HEK293 (cell line): Measurements from ENCODE around the gene CYTL1.

Source experiments
- CTCF ChIA-PET: fragments of 350-600 bp; formaldehyde crosslinking; extraction: SDS; loops from one replicate; lab custom pipeline; 2021; ENCODE audit warnings: antibody characterized with exemption; lab: Yijun Ruan, JAX
- POLR2A ChIA-PET: fragments of 300-600 bp; formaldehyde crosslinking; extraction: SDS; loops from one replicate; lab custom pipeline; 2020; ENCODE audit warnings: antibody characterized with exemption, inconsistent platforms; lab: Yijun Ruan, JAX
- H3K27ac ChIP-seq: fragments of 200-500 bp; sonication (Bioruptor generic); 2 replicates; pipeline ENCODE4 v1.5.1; 2014; ENCODE audit warnings: low read depth, low read length, control low read depth, inconsistent platforms; ENCODE audit errors: extremely low read depth
- H3K36me3 ChIP-seq, 2 experiments: fragments of 200-500 bp in 1 of 2; sonication (Bioruptor generic) in 1 of 2; 1 replicate in 1 of 2; 2 replicates in 1 of 2; pipeline ENCODE4 v1.5.1; 2014 to 2017; ENCODE audit warnings: inconsistent platforms in 2 of 2, low read length in 2 of 2; ENCODE audit not compliant: control insufficient read depth in 2 of 2, insufficient read depth in 1 of 2
- H3K4me1 ChIP-seq: fragments of 200-500 bp; sonication (Bioruptor generic); 2 replicates; pipeline ENCODE4 v1.5.1; 2014; ENCODE audit warnings: mild to moderate bottlenecking, low read length, inconsistent platforms; ENCODE audit not compliant: control insufficient read depth, insufficient read depth
- H3K4me3 ChIP-seq: 2 replicates; pipeline ENCODE4 v1.5.1; 2011; ENCODE audit warnings: low read depth, mild to moderate bottlenecking, control low read depth, low read length, moderate library complexity
- H3K9me3 ChIP-seq: fragments of 200-500 bp; sonication (Bioruptor generic); 2 replicates; pipeline ENCODE4 v1.5.1; 2014; ENCODE audit warnings: low read depth, low read length, inconsistent platforms; ENCODE audit not compliant: control insufficient read depth, insufficient read depth
- CTCF ChIP-seq: fragments of 450-650 bp; formaldehyde crosslinking; IDR thresholded peaks from 2 replicates; pipeline ENCODE4 v1.5.1; 2016; ENCODE audit warnings: missing biosample characterization, missing genetic modification characterization
- GLI2 ChIP-seq: fragments of 450-650 bp; formaldehyde crosslinking; IDR thresholded peaks from 2 replicates; pipeline ENCODE4; 2017; ENCODE audit warnings: missing biosample characterization, missing genetic modification characterization, low read depth, borderline replicate concordance
- GLIS1 ChIP-seq: fragments of 450-650 bp; formaldehyde crosslinking; IDR thresholded peaks from 2 replicates; pipeline ENCODE4 v1.5.1; 2016; ENCODE audit warnings: missing biosample characterization, missing genetic modification characterization
- GLIS2 ChIP-seq: fragments of 450-650 bp; formaldehyde crosslinking; IDR thresholded peaks from 2 replicates; pipeline ENCODE4 v1.5.1; 2016; ENCODE audit warnings: missing biosample characterization, missing genetic modification characterization
- HIC1 ChIP-seq: fragments of 450-650 bp; formaldehyde crosslinking; IDR thresholded peaks from 2 replicates; pipeline ENCODE4 v1.5.1; 2016; ENCODE audit warnings: missing biosample characterization, missing genetic modification characterization
- PRDM10 ChIP-seq: fragments of 450-650 bp; formaldehyde crosslinking; IDR thresholded peaks from 2 replicates; pipeline ENCODE4 v1.5.1; 2016; ENCODE audit warnings: missing biosample characterization, missing genetic modification characterization
- YY2 ChIP-seq: fragments of 450-650 bp; formaldehyde crosslinking; IDR thresholded peaks from 2 replicates; pipeline ENCODE4 v1.5.1; 2016; ENCODE audit warnings: missing biosample characterization, missing genetic modification characterization
- ZBTB10 ChIP-seq: fragments of 450-650 bp; formaldehyde crosslinking; IDR thresholded peaks from 2 replicates; pipeline ENCODE4 v1.5.1; 2016; ENCODE audit warnings: missing biosample characterization, missing genetic modification characterization
- ZBTB48 ChIP-seq: fragments of 450-650 bp; formaldehyde crosslinking; IDR thresholded peaks from 2 replicates; pipeline ENCODE4 v1.5.1; 2016; ENCODE audit warnings: missing biosample characterization, missing genetic modification characterization
- ZFP69B ChIP-seq: fragments of 450-650 bp; formaldehyde crosslinking; IDR thresholded peaks from 2 replicates; pipeline ENCODE4 v1.5.1; 2016; ENCODE audit warnings: missing biosample characterization, missing genetic modification characterization
- ZNF112 ChIP-seq: fragments of 450-650 bp; formaldehyde crosslinking; IDR thresholded peaks from 2 replicates; pipeline ENCODE4 v1.5.0; 2017; ENCODE audit warnings: missing biosample characterization, missing genetic modification characterization
- ZNF133 ChIP-seq: fragments of 450-650 bp; formaldehyde crosslinking; IDR thresholded peaks from 2 replicates; pipeline ENCODE4 v1.5.1; 2016; ENCODE audit warnings: missing biosample characterization, missing genetic modification characterization
- ZNF221 ChIP-seq: fragments of 450-650 bp; formaldehyde crosslinking; IDR thresholded peaks from 2 replicates; pipeline ENCODE4 v1.5.1; 2017; ENCODE audit warnings: missing biosample characterization, missing genetic modification characterization, borderline replicate concordance
- ZNF654 ChIP-seq: fragments of 450-650 bp; formaldehyde crosslinking; IDR thresholded peaks from 2 replicates; pipeline ENCODE4 v1.5.1; 2016; ENCODE audit warnings: low read depth, missing biosample characterization, missing genetic modification characterization
- ZNF692 ChIP-seq: fragments of 450-650 bp; formaldehyde crosslinking; IDR thresholded peaks from 2 replicates; pipeline ENCODE4 v1.5.1; 2016; ENCODE audit warnings: missing biosample characterization, missing genetic modification characterization
- ZNF777 ChIP-seq: fragments of 450-650 bp; formaldehyde crosslinking; IDR thresholded peaks from 2 replicates; pipeline ENCODE4 v1.5.1; 2017; ENCODE audit warnings: missing biosample characterization, missing genetic modification characterization, borderline replicate concordance

The CYTL1 gene

GRCh38 chr4:5050520-5051277 lies 31.4 kb upstream of the CYTL1 start:
- Histone ChIP-seq H3K9me3 (no peaks in the 10 kb centered on the region), H3K4me3 (peak overlapping the region; percentile 40), H3K27ac (no peak overlapping the region), H3K4me1 (no peaks in the 10 kb centered on the region), H3K36me3 (no peaks in the 10 kb centered on the region)
- no peak for TF ChIP-seq ZNF112 (tag by site-specific recombination)
- no peak for TF ChIP-seq ZNF221 (tag by site-specific recombination)
- TF ChIP-seq YY2, result no peak
- no peak for TF ChIP-seq ZNF133 (tag by site-specific recombination)
- peak; percentile 67 for TF ChIP-seq CTCF (tag by site-specific recombination)
- peak; percentile 10; the same call in 1 of the 2 replicates for TF ChIP-seq GLIS1 (tag by site-specific recombination)
- peak; percentile 68 for TF ChIP-seq PRDM10
- peak; percentile 61 for TF ChIP-seq ZNF692 (tag by site-specific recombination)
- peak; percentile 74 for TF ChIP-seq ZBTB48 (tag by site-specific recombination)
- peak; percentile 66 for TF ChIP-seq GLIS2 (tag by site-specific recombination)
- TF ChIP-seq ZNF777 (tag by site-specific recombination), result 0 out of 2 replicates have a peak, but pooled peaks have one; percentile 33
- peak; percentile 64; the same call in 1 of the 2 replicates for TF ChIP-seq ZBTB10 (tag by site-specific recombination)
- TF ChIP-seq HIC1 (tag by site-specific recombination), result no peak
- peak; percentile 77 for TF ChIP-seq ZNF654 (tag by site-specific recombination)
- peak; percentile 60; the same call in 1 of the 2 replicates for TF ChIP-seq ZFP69B (tag by site-specific recombination)
- no peak for TF ChIP-seq GLI2 (tag by site-specific recombination)
- CTCF ChIA-PET, result interaction anchor here (0.5 to 1.2 kb wide), 16 partner anchors 8 to 975 kb away, joined by 3 to 5 read pairs (median 3); no protein-coding TSS in a partner anchor
- POLR2A ChIA-PET, result interaction anchor here (0.7 kb wide), 1 partner anchor 566 kb away, joined by 3 read pairs; no protein-coding TSS in a partner anchor
